ENCODE data around the gene TJP1.

- no peak for TF ChIP-seq CTCF (IDR thresholded peaks at IDR 0.05)
- no peak for TF ChIP-seq EP300 (IDR thresholded peaks at IDR 0.05)
- no peak for TF ChIP-seq POLR2AphosphoS5 (IDR thresholded peaks at IDR 0.05)
- TF ChIP-seq POLR2A (IDR thresholded peaks at IDR 0.05): no peak
These were observed 31.1 kb upstream of the TJP1 start for GRCh38 chr15:29853211-29853987.

Data from gastroesophageal sphincter (tissue), 3 donors.